Activated naive CD8-positive, alpha-beta T cell treated with anti-CD3 and anti-CD28 coated beads, Interleukin-2, amount 50 U/mL, for 16 hours (primary cell): ENCODE data around the gene FRAT2.
A peak's percentile ranks its signal among the peaks of the same experiment; 100 is the strongest.

Experiments
- DNase-seq: peaks from one replicate; pipeline ENCODE4 v3.0.0-alpha.2; 2020; ENCODE audit warnings: low read depth, low spot score

FRAT2 gene

DNA sequence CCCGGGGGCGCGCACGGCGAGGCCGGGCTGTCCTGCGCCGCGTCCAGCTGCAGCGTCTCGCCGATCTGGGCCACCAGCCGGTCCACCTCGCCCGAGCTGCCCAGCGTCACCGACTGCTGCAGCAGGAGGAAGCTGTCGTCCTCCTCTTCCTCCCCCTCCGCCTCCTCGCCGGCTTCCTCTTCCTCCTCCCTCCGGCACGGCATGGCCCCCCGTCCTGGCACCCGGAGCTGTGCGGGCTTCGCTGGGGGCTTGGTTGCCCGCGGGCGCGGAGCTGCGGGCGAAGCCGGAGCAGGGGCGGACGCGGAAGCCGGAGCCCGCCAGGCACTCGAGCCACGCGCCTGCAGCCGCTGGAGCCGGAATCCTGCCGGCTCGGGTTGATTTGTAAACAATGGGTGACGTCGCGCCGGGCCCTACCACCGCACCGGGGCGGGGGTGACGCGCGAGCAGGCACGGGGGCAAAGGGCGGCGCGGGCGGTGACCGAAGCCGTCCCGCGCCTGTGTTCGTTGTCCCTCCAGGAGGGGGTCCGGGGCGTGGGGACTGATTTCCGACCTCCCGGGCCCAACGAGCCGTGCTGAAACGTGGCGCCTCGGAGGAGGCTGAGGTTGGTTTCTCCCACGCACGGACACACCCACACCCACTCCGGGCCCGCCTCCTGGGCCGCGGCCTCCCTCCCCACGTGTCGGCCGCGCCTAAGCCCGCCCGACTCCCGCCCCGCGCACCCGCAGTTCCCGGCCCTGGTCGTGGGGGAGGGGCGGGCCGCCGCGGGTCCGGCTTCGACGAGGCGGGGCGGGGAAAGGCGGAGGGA, at the start of gene FRAT2:
Gene FRAT2 (minus strand): TSS at position 360 of the 806 bp plus-strand sequence. CDS start 157 bp downstream, at position 203.
- peak; percentile 73 for DNase-seq

- no peak for DNase-seq
Measured at GRCh38 chr10:97384156-97384555, 49.6 kb upstream of the FRAT2 start.

DNA sequence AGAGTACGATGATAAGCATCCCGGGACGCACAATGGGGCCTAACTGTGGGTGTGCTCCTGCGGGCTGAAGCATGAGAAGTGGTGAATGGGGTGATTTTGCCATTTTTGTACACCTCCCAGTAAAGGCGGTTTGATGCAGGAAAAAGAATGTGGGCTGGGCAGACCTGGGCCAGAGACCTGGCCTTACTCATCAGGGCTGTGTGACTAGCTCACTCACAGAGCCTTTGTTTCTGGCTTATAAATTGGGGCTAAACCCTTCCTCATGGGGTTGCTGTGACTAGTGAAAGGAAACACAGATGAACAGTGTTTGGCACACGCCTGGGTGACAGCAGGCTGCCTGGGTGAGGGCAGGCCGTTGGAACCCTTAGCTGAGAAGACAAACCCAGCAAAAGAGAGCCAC, 48.6 kb upstream of the FRAT2 start:
- no peak for DNase-seq

DNA sequence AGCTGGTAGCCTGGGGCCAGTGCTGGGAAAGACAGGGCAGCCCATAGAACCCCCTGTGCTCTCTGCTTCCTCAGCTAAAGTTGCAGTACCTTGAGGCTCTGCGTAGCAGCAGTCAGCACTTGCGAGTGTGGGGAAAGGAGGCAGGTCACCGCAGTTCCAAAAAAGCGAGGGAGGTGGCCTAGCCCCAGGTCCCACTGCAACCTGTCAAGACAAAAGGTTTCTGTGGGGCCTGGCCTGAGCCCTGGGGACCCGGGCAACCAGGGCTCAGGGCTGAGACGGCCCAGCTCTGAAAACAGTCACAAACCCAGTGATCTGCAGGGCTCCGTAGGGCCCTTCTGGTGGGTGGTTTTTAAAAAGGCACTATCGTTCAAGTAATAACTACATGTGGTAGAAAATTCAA, 47.1 kb upstream of the FRAT2 start:
- DNase-seq: no peak

- no peak for DNase-seq
Measured at GRCh38 chr10:97380516-97380915, 46.0 kb upstream of the FRAT2 start.

GRCh38 chr10:97378933-97379921, 44.7 kb upstream of the FRAT2 start:
- no peak for DNase-seq

- DNase-seq: no peak
Measured at GRCh38 chr10:97376413-97376812, 41.9 kb upstream of the FRAT2 start.

GRCh38 chr10:97373456-97373855, 38.9 kb upstream of the FRAT2 start:
- DNase-seq: no peak

GRCh38 chr10:97372233-97372875, 37.8 kb upstream of the FRAT2 start:
- DNase-seq: no peak

DNA sequence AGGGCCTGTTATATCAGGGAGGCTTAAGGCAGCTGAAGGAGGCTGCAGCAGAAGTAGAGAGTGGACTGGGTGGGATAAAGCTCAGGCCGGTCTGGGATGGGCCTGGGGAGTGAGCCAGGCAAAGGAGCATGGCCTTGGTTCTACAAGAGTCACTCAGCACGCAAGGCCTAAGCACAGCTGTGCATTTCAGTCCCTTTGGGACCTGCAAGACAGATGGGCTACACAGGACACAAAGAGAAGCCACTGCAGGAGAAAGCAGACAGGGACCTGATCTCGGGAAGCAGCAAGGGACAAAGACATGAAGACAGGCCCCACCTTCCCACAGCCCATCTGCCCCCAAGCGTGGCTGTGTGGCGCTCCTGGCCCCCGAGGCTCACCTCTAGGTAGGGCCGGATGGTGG, 37.2 kb upstream of the FRAT2 start:
- no peak for DNase-seq

DNA sequence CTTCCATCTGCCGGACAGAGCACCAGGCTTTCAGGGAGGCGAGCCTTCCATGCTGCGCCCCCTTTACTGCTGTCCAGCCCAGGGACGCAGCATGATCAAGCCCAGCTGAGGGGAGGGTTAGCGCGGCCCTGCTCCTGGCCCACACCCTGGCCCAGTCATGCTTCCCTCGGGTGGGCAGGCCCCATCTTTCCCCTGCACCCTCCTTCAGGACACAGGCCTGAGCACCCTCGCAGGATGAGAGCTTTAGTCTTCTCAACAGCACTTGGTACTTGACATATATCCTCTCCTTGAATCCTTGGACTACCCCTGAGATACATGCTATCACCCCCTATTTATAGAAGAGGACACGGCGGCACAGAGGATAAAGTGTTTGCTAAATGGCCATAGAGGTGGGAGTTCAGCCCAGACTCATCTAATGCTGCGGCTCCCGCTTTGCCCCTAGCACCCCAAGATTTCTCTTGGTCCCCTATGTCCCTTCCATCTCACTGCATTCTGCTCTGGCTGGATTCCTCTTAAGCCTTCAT, 32.7 kb upstream of the FRAT2 start:
- no peak for DNase-seq

DNA sequence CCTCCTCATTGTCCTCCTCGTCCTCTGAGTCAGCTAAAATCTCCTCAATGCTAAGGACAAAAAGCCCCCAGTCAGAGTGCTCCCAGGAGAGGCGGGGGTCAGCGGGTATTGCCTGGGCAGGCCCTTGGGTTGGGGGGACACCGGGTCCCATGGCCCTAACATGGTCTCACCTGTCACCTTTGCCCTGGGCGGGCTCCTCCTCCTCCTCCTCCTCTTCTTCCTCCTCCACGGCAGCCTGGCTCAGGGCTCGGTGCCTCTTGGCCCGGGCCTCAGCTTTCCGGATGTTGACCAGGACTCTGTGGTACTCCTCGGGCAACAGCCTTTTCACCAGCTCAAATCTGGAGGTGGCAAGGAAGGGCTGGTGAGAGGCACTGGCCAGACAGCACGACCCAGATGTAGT, 32.0 kb upstream of the FRAT2 start:
- DNase-seq: no peak

- no peak for DNase-seq
Measured at GRCh38 chr10:97365761-97366351, 31.3 kb upstream of the FRAT2 start.

- DNase-seq: no peak
Measured at GRCh38 chr10:97363071-97363470, 28.5 kb upstream of the FRAT2 start.

GRCh38 chr10:97362310-97363033, 27.9 kb upstream of the FRAT2 start:
- DNase-seq: no peak

GRCh38 chr10:97361537-97361901, 27.0 kb upstream of the FRAT2 start:
- DNase-seq: no peak

GRCh38 chr10:97360705-97361536, 26.4 kb upstream of the FRAT2 start:
- DNase-seq: no peak

DNA sequence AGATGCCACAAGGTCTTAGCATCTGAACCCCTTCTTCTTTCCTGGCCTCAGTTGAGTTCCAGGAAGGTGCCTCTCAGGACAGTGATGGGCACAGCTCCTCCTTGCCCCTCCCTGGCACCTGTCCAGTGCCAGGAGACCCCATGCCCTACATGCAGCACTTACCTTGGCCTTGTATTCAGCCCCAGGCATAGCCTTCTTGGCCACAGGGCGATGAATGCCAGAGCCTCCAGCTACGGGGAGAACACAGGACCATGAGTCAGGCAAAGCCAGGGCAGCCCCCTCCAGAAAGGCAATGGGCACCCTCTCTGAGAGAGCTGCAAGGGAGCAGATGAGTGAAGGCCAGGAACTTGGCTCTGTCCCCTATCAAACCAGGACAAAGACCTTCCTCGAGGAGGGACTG, 24.3 kb upstream of the FRAT2 start:
- no peak for DNase-seq

DNA sequence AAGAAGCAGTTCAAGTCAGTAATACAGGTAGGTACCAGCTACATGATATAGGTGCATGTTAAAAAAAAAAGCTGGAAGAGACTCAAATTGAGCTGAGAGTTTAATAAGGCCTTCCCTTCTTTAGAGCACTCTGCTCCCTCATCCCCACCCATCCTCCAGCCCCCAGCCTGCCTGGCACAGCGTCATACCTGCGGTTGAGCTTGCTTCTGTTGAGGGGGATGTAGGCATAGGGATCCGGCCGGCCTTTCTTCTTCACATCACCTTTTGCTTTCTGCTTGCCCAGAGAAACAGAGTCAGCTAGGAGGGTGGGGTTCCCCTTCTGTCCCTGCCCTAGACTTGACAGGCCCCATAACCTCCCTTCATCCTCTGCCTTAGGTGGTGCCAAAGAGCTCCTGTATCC, 23.8 kb upstream of the FRAT2 start:
- DNase-seq: no peak

DNA sequence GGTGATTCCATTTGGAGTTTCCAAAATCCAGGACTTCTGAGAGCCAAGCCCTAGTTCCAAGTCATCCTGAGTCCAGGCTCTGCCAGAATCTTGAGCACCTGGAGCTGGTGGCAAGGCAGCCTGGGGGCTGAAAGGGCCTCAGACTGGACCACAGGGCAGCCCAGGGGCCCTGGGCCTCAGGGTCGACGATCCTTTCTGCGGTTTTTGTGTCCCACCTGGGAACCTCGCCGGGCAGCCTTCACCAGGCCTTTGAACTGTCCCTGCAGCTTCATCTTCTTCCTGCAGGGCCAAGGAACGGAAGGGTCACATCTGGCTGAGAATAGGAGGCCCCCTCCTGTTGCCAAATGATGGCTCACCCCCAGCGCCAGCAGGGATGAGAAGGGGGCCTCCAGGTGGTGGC, 22.4 kb upstream of the FRAT2 start:
- DNase-seq: no peak
